ENCODE data around the gene KHDC1.
"Not testable (repeated sequence)": the region's sequence is repeated elsewhere in the genome, so short reads cannot be mapped to it uniquely, and the experiment has no call there.

KHDC1 gene

DNA sequence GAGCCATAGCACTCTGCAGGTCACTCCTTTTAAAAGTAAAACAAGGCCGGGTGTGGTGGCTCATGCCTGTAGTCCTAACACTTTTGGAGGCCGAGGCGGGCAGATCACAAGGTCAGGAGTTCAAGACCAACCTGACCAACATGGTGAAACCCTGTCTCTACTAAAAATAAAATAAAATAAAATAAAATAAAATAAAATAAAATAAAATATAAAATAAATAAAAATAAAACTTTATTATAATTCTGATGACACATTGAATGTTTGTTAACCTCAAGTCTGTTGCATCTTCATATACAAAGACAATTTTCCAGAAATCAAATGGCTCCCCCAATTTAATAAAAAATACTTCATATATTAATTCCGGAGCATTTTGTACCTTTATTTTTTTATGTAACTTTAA, 69.7 kb downstream of the KHDC1 start:
- H3K4me3 ChIP-seq (ENCODE audit: insufficient read depth, low read depth, low read length): not testable (repeated sequence)

More for the DNA sequence above, 69.7 kb downstream of the KHDC1 start:
- 96 to 97% methylated on average over 3 of the region's 4 CpGs for WGBS, 2 experiments
- not testable (repeated sequence) for H3K9me3 ChIP-seq (ENCODE audit: control insufficient read depth, low read length); H3K27ac ChIP-seq (ENCODE audit: insufficient read depth, low read depth, low read length, poor library complexity, severe bottlenecking); H3K36me3 ChIP-seq (ENCODE audit: control insufficient read depth, insufficient read depth, low read length); H3K4me1 ChIP-seq (ENCODE audit: control insufficient read depth, insufficient read depth, low read length); H3K27me3 ChIP-seq (ENCODE audit: control insufficient read depth, insufficient read depth, low read length, poor library complexity, severe bottlenecking)
